Hematopoietic multipotent progenitor cell treated with erythropoietin and hydrocortisone succinate and interleukin-3 and kit ligand, for 15 days (in vitro differentiated cells): ENCODE measurements around the gene FAM3D.
"Not testable (repeated sequence)": the region's sequence is repeated elsewhere in the genome, so short reads cannot be mapped to it uniquely, and the experiment has no call there.

Experiments
- DNase-seq: peaks from one replicate; pipeline ENCODE4 v3.0.0-alpha.2; 2015; ENCODE audit warnings: low spot score

FAM3D gene

DNA sequence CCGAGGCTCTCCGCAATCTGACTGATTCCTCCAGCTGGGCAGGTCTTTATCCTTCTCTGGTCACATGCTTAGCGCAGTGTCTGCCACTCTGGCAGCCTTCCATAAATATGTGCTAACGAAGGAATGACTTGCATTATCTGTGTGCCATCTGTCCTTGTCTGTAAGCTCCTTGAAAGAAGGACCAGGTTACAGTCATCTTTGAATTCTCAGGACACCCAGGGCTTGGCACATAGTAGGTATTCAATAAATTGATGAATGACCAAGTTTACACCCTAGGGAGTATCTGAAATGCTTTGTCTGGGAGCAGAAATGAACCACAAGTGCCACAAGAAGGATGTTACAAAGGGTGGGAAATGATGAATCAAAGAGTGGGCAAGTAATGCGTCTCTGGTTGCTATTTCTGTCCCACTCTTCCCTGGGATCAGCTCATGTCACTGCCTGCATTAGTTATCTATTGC is 16.5 kb upstream of the FAM3D start:
- no peak for DNase-seq

DNA sequence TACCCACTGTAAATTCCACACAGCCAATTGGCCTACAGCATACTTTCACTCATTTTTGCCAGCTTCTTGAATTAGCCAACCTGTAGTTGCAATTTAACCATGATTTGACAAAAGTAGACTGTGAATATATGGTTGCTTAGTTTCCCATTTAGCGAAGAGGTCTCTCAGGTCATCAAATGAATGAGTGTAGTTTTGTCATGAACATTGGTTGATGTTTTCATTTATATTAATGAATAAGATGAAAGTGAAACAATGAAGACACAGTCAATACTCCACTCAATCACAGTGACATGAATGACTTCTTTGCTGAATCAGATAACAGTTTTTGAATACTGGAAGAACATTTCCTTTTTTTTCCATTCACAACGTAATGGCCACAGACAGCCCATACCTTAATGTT is 15.3 kb upstream of the FAM3D start:
- DNase-seq: no peak

DNA sequence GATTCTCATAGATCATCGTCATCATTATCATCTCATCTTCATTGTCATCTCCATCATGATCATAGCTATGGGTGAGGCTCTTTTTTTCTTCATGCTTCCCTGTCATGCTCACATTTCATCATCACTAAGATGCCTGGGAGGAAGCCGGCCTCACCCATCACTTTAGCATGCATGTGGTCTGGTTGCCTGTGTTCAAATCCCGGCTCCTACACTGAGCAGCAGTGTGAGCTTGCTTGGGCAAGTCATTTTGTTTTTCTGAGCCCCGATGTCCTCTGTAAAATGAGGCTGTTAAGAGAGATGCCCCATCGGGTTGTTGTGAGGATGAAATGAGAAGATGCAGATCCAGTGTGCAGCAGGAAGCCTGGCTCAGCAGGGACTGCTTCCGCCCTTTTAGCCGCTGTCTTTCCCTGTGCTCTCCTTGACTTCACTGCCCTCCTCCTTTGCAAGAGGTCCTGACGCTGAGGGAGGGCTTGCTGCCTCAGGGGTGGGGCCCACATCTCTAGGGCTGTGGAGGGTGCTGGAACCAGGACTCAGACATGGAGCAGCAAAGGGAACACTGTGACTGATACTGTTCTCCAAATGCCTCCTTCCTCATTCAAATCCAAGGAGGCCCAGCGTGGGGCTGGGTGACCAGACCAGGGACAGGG is 14.4 kb upstream of the FAM3D start:
- DNase-seq: no peak

DNA sequence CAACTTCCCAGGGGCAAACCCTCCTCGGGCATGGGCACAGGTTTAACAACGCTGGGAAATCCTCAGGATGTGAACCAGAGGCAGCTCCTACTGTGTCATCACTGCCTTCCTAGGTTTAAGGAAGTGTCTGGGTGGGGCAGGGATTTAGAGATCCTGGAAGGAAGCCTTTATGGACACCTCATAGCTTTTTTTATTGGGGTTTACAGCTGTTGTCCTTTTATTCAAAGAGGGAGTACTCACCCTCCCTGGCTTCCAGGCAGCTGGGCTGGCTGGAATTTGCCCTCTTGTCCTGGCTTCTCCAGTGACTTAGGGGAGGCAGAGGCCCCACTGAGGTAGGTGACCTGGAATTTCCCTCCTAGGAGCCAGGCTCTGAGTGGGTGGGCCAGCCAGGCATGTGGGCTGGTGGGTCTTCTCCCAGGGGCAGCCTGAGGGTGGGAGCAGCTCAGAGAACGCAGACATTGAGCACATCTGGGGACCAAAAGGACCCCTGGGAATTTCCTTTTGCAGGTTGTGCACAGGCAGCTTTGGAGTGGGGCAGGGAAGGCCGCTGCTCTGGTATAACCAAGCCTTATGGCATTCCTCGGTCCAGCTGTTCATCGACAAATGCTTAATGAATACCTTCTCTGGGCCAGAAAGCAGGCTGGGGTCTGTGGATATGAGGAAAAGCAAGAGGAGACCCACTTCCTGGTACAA is 13.5 kb upstream of the FAM3D start:
- no peak for DNase-seq

DNA sequence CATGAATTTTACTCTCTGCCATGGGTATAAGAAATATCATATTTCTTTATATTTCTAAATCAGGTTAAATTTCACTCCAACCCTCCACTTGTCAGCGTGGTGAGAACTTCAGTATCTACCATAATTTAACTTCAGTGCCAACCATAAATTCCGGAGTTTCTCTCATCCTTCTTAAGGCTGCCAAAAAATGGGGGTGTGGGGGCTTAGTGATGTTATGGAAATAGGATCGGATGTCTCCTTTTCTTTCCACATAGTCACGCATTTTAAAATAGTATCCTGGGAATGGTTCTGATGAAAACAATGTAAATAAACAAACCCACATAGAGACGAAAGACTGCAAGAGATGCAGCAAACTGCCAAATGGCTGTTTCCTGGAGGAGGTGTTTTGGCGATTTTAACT is 12.9 kb upstream of the FAM3D start:
- DNase-seq: no peak

DNA sequence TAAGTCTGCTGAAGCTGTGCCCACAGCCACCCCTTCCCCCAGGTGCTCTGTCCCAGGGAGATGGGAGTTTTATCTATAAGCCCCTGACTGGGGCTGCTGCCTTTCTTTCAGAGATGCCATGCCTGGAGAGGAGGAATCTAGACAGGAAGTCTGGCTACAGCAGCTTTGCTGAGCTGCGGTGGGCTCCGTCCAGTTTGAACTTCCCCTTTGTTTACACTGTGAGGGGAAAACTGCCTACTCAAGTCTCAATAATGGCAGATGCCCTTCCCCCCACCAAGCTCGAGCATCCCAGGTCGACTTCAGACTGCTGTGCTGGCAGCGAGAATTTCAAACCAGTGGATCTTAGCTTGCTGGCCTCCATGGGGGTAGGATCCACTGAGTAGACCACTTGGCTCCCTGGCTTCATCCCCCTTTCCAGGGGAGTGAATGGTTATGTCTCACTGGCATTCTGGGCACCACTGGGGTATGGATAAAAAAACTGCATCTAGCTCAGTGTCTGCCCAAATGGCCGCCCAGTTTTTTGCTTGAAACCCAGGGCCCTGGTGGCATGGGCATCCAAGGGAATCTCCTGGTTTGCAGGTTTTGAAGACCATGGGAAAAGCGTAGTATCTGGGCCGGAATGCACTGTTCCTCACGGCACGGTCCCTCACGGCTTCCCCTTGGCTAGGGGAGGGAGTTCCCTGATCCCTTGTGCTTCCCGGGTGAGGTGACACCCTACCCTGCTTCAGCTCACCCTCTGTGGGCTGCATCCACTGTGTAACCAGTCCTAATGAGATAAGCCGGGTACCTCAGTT is 11.8 kb upstream of the FAM3D start:
- DNase-seq: not testable (repeated sequence)

DNA sequence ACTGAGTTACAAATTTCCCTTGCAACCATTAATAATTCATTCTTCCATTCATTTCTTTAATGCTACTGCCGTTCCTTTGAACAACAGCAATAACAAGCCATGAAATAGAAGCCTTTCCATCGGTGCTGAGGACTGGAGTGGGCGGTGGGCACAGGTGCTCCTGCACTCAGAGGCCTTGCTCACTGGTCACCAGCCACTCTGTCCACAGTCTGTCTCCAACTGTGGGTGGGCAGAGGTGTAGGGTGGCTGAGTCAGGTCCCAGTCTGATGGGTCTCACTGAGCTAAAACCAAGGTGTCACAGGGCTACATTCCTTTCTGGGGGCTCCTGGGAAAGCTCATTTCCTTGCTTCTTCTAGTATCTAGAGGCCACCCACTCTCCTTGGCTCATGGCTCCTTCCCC is 6.3 kb upstream of the FAM3D start:
- DNase-seq: no peak

DNA sequence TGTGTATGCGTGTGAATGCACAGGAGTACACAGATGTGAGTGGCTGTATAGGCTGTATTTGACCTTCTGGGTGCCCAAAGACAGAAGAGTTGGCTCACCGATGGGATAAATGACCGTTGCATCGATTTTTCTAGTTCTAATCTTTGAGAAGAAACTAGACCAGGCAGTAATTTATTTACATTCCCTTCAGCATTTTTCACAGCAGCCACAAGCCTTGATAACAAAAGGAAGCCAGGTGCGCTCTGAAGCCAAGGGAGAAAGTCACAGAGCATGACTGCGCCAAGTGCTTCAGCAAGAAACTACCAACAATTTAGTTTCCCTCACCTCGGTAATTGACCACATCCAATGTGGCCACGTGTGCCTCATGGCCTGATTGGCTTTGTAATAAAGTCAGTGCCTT is 5.9 kb upstream of the FAM3D start:
- no peak for DNase-seq

DNA sequence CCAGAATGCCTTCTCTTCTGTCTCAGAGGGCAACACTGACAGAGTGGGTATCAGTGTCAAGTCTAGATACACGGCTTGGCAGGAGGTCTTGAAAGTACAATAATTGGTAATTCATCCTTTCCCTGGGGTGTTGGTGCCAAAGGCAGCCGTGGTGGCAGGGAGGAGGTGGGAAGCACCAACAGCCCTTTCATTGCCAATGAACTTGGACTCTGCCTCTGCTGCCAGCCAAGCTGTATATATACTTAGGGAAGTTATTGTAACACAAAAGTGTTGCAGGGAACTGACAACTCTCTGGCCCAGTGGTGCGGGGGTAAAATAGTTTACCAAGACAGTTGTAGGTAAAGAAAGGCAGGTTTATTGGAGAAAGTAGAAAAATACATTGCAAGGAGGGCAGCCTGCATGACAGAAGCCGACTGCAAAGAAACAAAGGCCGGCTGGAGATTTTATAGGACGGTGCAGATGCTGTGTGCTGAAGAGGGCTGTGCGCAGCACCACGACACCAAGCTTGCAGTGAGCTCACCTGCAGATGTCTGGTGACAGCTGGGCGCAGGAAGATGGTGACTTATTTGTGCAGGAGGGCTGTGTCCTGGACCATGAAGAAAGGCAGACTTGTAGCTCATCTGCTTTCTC is 4.0 kb upstream of the FAM3D start:
- DNase-seq: no peak

DNA sequence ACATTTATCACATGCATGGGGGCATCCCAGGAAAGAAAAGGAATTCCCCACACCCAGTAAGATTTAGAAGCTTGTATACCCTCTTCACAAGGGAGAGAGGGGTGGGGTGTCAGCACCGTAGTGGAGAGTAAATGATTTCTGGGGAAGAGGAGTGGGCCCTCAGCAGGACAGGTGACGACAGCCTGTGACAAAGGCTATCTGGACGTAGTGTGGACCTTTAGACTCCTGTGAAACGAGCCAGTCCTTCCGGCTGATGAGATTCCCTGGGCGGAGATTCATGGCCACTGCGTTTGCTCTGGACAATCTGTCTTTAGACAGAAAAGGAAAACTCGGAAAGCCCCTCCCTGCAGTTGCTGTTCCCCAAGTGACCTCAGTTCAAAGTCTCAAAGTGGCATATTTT is 1.7 kb upstream of the FAM3D start:
- no peak for DNase-seq

DNA sequence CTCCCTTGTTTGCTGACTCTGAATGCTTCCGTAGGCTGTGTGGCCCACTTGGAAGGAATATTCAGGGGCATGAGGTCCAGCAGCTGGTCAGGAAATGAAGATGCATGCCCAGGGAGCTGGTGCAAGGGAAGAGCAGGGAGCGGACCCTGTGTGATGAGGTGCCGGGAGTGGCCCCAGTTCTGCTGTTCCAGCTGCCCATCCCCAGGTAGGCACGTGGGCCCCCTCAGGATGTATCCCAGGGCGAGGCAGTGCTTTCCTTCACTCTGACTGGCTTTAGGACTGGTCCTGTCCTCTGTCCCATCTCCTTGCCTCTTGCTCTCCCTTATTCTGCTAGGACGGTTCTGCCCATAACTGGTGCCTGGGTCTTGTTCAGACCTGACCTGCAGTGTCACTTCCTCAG is 1.1 kb upstream of the FAM3D start:
- no peak for DNase-seq

DNA sequence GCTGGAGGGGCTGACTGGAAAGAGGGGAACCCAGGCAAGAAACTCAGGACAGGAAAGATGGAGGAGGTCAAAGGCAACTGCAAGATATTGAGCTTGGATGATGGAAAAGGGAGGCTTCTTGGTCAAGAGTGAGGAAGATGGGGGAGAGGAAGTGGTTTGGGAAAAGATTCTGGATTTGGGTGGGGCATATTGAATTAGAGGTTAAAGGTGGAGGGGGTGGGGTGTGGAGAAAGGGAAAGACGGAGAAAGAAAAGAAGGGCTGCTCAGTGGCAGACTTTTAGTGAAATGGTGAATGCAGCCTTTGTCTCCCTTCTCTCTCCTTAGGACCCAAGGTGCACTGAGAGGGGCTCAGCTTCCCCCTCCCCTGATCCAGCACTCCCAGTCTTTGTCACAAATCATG is 655 bp upstream of the FAM3D start:
- no peak for DNase-seq

DNA sequence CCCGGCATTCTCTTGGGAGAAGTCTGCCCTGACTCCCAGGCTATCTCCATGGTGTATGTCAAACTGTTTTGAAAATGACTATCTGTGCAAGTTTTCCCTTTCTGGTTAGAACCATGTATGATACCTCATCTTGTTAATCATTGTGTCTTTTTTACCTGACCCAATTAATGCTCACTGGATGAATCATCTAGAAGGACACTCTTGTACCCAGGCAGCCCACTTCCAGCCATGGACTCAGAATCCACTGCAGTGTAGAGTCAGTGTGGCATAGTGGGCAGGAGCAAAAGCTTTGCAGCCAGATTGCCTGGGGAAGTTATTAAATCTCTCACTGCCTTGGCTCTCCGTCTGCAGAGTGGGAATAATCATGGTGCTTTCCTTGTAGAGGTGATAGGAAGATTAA is 1.2 kb downstream of the FAM3D start:
- no peak for DNase-seq

DNA sequence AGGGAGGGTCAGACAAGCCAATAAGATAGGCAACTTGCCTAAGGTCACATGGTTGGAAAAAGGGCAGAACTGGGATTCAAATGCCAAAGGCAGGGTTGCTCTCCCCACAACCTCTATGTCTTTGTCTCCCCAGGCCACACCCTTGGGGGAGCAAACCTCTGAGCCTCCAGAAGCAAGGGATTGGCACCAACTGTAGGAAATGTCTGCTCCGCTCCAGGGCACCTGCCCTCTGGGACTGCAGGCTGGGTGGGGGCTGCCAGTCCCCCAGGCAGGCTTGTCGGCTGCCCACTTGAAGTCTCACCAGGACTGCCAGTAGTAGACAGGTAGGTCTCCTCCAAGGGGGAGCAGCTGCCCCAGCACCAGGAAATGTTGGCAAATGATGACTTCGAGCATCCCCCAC is 2.0 kb downstream of the FAM3D start:
- no peak for DNase-seq

DNA sequence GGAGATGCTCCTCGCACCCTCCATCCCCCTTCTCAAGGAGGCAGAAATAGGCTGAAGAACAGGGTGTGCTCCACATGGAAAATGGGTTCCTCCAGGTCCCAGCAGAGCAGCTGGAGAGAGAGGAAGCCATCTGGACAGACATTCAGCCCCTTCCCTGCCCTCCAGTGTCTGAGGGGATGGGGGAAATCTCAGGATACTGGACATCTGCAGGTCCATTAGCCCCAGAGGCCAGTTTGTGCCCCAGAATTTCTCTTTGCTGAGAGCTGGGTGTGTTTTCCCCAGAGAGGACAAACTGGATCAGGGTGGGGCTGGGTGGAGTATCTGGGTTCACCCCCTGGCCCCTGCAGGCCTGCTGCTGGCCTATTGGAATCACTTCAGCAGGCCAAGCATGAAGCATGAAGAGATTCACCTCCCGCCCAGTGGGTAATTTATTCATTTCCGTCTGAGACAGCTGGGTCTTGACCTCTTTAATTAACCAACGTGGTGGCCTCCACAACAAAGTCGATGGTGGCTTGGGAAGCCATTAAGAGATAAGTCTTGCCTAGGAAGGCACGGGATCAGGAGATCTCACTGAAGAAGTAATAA is 4.6 kb downstream of the FAM3D start:
- DNase-seq: no peak

DNA sequence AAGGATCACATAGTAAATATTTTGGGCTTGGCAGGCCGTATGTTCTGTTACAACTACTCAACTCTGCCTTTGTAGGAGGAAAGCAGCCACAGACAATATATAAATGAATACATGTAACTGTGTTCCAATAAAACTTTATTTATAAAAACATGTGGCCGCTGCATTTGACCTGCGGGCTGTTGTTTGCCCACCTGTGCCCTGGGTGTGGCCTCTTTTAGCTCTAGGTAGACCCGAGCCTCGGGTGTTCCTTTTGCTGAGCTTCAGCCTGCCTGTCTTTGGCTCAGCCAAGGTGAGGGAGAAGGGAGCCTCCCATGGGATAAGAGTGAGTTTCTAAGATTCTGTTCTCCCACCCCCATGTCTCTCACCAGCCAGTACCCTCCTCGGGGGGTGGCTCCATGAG is 5.6 kb downstream of the FAM3D start:
- no peak for DNase-seq

DNA sequence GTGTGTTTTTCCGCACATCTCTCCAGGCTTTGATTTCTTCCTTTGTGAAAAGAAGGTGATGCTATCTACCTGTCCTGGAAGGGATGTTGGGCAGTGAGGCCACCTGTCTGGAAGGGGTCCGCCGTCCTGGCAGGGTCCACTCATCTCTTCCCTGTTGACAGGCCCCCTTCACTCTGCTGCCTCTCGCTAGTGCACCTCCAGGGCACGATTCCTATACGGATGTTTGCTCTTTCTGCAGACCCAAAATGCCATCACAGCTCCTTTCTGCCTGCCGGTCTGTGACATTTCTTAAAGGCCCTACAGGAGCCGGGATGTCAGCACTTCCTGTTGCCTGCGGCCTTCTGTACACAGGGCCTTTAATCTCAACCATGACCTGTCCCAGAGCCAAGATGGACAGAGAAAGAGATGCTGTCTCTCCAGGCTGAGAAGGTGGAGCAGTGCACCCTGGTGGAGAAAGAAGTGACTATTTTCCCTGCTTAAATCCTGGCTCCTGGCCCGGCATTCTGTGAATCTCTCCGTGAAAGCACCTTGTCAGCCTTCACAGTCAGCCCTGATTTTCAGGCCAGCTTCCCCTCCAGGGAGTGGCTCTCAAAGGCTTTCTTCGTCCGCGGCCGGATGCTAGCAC is 7.4 kb downstream of the FAM3D start:
- DNase-seq: no peak

DNA sequence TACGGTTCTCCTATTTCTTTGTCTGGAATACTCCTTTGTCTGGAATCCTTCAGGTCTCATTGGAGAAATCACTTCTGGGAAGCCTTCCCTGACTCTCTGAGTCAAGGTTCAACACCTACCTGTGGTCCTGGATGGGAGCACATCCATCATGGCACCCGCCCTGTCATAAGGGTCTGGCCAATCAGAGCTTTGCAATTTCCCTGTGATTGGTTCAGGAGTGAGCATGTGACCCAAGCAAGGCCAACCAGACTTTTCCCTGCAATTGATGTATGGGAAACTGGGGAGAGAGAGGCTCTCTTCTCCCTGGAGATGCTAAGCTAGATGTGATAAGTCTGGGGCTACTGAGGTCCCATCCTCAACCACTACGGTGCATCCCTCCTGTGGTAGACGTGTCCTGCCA is 8.1 kb downstream of the FAM3D start:
- DNase-seq: no peak

DNA sequence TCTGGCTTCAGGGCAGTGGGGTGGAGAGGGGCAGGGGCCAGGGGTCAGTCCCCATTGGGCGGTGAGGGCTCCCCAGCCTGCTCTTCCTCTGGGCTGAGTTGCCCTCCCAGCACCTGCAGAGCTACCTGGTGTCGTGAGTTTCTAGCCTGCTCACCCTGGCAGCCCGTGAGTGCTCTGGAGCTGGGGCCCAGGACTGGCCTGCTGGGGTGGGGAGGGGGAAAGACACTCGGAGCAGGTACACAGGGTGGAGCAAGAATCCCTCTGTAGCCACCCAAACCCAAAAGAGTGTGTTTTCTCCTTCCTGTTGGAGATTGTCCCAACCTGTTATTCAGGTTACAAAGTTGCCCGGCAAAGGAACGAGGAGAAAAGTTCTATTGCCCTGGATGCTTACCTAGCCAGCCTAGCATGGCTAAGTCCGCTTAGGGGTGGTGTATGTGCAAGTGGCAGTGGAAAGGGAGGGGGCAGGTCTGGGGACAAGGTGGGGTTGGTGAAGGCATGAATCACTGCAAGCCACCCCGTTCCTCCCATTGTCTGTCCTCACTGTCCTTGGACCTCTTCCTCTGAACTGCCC is 8.9 kb downstream of the FAM3D start:
- no peak for DNase-seq

DNA sequence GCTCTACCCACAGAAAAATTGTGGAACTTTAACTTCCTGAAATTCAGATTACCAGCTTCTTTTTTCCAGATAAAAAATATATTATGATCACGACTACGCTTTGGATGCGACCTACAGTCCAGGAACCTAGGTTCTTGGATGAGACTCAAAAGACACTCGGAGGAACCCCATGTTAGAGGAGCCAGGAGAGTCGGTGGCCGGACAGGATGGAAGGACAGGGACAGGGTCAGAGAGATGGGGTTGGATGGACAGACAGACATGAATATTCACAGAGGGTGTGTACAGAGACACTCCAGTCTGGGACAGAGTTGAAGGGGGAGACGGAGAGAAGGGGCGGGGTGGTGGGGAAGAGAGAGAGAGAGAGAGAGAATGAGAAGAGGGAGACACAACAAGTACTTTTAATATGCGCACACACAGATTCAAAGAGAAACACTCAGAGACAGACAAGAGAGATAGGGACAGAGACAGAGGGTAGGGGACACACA is 9.5 kb downstream of the FAM3D start:
- no peak for DNase-seq

DNA sequence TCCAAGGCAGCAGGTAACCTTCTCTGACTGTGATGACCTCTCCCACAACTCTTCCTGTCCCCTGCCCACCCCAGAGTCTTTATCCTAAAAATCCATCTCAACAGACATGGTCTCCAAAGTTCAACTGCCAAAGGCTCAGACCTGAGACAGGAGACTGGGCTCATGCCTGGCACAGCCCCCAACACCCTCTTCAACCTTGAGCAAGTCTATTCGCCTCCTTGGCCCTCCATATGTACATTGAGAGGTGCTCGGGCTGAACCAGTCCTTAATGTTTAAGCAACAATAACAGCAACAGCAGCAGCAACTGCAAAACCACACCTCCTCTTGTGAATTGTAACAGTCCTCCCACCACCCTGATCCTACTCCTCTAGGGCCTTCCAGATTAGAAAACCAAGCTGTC is 9.9 kb downstream of the FAM3D start:
- DNase-seq: no peak
